Lower leg skin (tissue), 3 donors: ENCODE measurements around the gene LRRC14B.

Source experiments
- POLR2A ChIP-seq, 2 donors: fragments of 450-650 bp; IDR thresholded peaks; one replicate each; pipeline ENCODE4 v1.6.1; 2016 to 2017; ENCODE audit warnings: antibody characterized with exemption in 2 of 2, mild to moderate bottlenecking in 1 of 2, moderate library complexity in 1 of 2
- TF ChIP-seq, protein P1 (sequence below), 3 donors: fragments of 450-650 bp; IDR thresholded peaks; one replicate each; pipeline ENCODE4 v1.5.1; 2016; ENCODE audit warnings: antibody characterized with exemption in 3 of 3, mild to moderate bottlenecking in 3 of 3, moderate library complexity in 2 of 3

DNA sequence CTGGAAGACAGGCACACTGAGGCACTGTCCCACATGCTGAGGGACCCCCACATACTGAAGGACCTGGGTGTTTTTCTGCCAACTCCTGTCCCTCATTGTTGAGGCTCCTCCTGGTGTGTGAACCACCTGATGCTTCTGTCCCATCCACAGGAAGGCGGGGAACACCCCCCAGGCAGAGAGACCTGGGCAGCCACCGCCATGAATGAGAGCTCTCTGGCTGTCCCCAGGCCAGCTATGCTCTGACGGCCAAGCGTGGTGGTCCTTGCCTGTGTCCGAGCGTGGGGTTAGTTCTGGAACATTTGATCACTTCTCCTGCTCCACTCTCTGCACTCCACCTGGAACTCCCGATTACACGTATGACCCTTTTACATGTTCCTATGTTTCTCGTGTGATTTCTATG lies 11.9 kb upstream of the LRRC14B start:
- TF ChIP-seq, protein P1, sequence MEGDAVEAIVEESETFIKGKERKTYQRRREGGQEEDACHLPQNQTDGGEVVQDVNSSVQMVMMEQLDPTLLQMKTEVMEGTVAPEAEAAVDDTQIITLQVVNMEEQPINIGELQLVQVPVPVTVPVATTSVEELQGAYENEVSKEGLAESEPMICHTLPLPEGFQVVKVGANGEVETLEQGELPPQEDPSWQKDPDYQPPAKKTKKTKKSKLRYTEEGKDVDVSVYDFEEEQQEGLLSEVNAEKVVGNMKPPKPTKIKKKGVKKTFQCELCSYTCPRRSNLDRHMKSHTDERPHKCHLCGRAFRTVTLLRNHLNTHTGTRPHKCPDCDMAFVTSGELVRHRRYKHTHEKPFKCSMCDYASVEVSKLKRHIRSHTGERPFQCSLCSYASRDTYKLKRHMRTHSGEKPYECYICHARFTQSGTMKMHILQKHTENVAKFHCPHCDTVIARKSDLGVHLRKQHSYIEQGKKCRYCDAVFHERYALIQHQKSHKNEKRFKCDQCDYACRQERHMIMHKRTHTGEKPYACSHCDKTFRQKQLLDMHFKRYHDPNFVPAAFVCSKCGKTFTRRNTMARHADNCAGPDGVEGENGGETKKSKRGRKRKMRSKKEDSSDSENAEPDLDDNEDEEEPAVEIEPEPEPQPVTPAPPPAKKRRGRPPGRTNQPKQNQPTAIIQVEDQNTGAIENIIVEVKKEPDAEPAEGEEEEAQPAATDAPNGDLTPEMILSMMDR (IDR thresholded peaks at IDR 0.05) = no peak
- TF ChIP-seq POLR2A (IDR thresholded peaks at IDR 0.05) = no peak
